A549 treated with dexamethasone at 1 μM for 4 hours (cell line): ENCODE results near the gene SRSF5. TPM values are rescaled to one million over a fixed set of nuclear protein-coding genes. Genes with fewer than 3 reads are reported as not detected.

Experiments used
- total RNA-seq: library from RNA; stranded (reverse); fragments of 200-300 nt; extraction: Qiagen RNA extraction; gene quantifications from 5 replicates; pipeline ENCODE4 v1.2.3, GENCODE V29; 2022

Gene SRSF5
- 232 to 379 TPM (median 294 TPM) in 5 replicates for total RNA-seq

DNA sequence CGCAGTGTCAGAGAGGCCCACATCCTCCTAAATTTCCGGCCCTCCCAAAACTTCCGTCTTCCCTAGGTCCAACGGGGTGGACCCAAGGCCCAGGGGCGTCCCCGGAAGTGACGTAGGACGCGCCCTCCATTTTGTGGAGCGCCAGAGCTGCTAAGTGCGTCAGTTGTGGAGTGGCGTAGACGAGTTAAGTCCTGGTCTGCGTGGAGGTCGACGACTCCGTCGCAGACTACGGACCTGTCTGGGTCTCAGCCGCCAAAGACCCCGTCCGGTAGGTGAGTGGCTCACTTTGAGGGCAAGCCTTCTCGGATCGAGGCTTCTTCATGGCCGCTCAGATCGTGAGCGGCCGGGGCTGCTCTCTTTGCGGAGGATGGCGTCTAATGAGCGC is at the start of gene SRSF5:
Gene SRSF5 (plus strand): TSS at position 159 of the 385 bp plus-strand sequence. CDS start 1,015 bp downstream, outside the sequence.

DNA sequence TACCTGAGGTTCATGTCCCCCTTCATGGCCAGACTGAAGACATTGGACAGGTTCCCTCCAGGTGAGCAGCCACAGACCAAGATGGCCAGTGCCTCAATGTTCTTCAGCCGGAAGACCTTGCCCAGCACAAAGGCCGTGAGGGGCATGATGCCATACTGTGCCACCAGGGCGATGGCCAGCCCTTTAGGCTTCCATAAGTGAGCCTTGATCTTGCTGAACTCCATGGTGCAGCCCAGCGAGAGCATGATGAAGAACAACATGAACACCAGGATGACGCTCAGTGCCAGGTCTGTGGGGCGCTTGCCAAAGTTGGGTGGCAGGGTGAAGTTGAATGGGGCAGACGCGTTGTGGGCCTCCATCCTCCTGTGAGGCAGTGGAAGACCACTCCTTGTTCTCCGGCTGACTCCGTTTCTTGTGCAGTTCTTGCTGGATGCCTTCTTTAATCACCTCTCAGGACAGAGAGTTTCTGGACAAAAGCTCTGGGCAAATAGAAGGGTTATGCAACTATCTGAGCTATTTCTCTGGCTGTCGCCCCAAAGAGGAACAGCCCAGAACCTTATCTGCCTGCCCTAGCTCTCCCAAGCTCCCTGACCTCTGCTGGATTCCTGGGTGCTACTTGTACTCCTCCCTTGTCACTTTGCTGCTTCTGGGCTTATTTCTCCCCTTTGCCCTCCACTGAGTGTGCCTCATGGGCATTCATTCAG is 30.0 kb downstream of the SRSF5 start, which contains the start of gene SLC10A1:
Gene SLC10A1 (minus strand): TSS at position 445 of the 704 bp plus-strand sequence. CDS start 86 bp downstream, at position 359.

Other genes with a start within 250 kb of the SRSF5 start
- gene CCDC177, start 192.3 kb upstream of the SRSF5 start, total RNA-seq, result 0.04 to 0.07 TPM (median 0.05 TPM) in 4 of 5 replicates, not detected in the other
- gene SUSD6, start 155.5 kb upstream of the SRSF5 start, total RNA-seq, result 6.2 to 8.6 TPM (median 7.7 TPM) in 5 replicates
- 0.06 TPM in 1 of 5 replicates, not detected in the others for gene SLC10A1, start 30.1 kb downstream of the SRSF5 start, total RNA-seq
- 16.6 to 23.1 TPM (median 18.1 TPM) in 5 replicates for gene SMOC1, start 112.3 kb downstream of the SRSF5 start, total RNA-seq